ENCODE results near the gene NET1.
A peak's percentile ranks its signal among the peaks of the same experiment; 100 is the strongest.

Gene NET1

DNA sequence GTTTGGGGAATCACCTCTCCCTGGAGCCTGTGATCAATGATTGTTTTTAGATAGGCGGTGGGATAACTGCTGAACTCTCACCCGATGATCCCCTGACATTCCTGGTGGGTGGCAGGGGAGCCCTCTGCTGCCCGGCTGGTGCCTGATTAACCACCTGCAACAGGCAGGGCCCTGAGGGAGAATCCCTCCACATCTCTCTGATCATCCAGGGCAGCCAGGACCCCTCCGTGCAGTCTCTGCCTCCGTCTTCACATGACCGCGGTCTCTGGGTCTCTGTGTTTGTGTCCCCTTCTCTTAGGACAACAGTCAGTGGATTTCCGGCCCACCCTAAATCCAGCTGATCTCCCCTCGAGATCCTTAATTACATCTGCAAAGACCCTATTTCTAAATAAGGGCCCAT, 69.7 kb downstream of the NET1 start:
- no peak overlapping the region for H3K4me3 ChIP-seq (ENCODE audit: control insufficient read depth, low read depth, low read length)
- DNase-seq (ENCODE audit: low read depth): no peak
- TF ChIP-seq, protein P1, sequence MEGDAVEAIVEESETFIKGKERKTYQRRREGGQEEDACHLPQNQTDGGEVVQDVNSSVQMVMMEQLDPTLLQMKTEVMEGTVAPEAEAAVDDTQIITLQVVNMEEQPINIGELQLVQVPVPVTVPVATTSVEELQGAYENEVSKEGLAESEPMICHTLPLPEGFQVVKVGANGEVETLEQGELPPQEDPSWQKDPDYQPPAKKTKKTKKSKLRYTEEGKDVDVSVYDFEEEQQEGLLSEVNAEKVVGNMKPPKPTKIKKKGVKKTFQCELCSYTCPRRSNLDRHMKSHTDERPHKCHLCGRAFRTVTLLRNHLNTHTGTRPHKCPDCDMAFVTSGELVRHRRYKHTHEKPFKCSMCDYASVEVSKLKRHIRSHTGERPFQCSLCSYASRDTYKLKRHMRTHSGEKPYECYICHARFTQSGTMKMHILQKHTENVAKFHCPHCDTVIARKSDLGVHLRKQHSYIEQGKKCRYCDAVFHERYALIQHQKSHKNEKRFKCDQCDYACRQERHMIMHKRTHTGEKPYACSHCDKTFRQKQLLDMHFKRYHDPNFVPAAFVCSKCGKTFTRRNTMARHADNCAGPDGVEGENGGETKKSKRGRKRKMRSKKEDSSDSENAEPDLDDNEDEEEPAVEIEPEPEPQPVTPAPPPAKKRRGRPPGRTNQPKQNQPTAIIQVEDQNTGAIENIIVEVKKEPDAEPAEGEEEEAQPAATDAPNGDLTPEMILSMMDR (IDR thresholded peaks at IDR 0.05; ENCODE audit: control insufficient read depth, insufficient read depth, low read depth, low read length, missing control alignments): no peak

DNA sequence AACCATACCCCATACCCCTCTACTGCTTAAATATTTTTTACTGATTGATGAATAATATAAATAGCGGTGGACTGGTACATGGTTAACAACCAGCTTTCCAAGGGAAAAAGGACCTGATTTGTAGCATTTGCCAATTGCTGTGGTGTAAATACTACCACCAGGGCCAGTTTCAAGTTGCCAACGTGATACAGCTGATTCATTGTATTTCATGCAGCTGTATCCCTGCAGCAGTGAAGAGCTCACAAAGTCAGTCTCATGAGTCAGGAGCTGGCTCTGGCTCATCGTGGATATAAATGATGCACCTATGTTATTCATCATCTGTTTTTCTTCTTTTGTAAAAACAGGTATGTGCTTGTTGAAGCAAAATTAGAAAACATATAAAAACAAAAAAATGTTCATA, 71.8 kb downstream of the NET1 start:
- TF ChIP-seq, protein P1 (IDR thresholded peaks at IDR 0.05; ENCODE audit: control insufficient read depth, insufficient read depth, low read depth, low read length, missing control alignments): no peak
- DNase-seq (ENCODE audit: low read depth): peak; percentile 18

DNA sequence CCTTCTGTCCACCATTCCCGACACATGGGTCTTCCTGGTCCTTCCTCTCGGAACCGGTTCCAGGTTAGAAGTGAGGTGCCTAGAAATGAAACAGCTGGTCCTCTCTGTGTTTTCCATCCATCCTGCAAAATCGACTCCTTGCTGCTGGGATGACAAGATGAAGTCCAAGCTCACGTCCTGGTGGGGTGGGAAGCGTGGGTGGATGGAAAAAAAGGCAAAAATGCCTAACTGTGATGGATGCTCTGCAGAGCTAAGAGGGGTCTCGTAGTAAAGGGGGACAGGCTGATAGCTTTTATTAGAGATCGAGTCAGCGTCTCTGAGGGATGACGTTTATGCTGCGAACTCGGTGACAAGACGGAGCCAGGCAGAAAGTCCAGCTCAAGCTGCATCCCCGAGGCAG, 72.9 kb downstream of the NET1 start:
- DNase-seq (ENCODE audit: low read depth): no peak
- H3K4me3 ChIP-seq (ENCODE audit: control insufficient read depth, low read depth, low read length): no peak overlapping the region
- TF ChIP-seq, protein P1 (IDR thresholded peaks at IDR 0.05; ENCODE audit: control insufficient read depth, insufficient read depth, low read depth, low read length, missing control alignments): no peak

More for the DNA sequence above, 71.8 kb downstream of the NET1 start:
- no peak overlapping the region for H3K4me3 ChIP-seq (ENCODE audit: control insufficient read depth, low read depth, low read length)

GRCh38 chr10:5485948-5486852, 73.8 kb downstream of the NET1 start:
- no peak overlapping the region for H3K4me3 ChIP-seq (ENCODE audit: control insufficient read depth, low read depth, low read length)
- DNase-seq (ENCODE audit: low read depth): no peak
- TF ChIP-seq, protein P1 (IDR thresholded peaks at IDR 0.05; ENCODE audit: control insufficient read depth, insufficient read depth, low read depth, low read length, missing control alignments): no peak

GRCh38 chr10:5486853-5487235, 74.5 kb downstream of the NET1 start:
- TF ChIP-seq, protein P1 (IDR thresholded peaks at IDR 0.05; ENCODE audit: control insufficient read depth, insufficient read depth, low read depth, low read length, missing control alignments): no peak
- no peak for DNase-seq (ENCODE audit: low read depth)

GRCh38 chr10:5488272-5489161, 76.2 kb downstream of the NET1 start:
- H3K4me3 ChIP-seq (ENCODE audit: control insufficient read depth, low read depth, low read length): no peak overlapping the region
- TF ChIP-seq, protein P1 (IDR thresholded peaks at IDR 0.05; ENCODE audit: control insufficient read depth, insufficient read depth, low read depth, low read length, missing control alignments): no peak
- no peak for DNase-seq (ENCODE audit: low read depth)

More at GRCh38 chr10:5486853-5487235, 74.5 kb downstream of the NET1 start:
- no peak overlapping the region for H3K4me3 ChIP-seq (ENCODE audit: control insufficient read depth, low read depth, low read length)
